Ureter (tissue), 1 donor: Measurements from ENCODE around the gene CACNA1F. TPM values are rescaled to one million over a fixed set of nuclear protein-coding genes. Genes with fewer than 3 reads are reported as not detected.

Experiments
- DNase-seq: peaks from one replicate; pipeline ENCODE4 v3.0.0-alpha.2; 2020; ENCODE audit warnings: low spot score
- total RNA-seq: library from RNA; stranded (reverse); gene quantifications from one replicate; pipeline ENCODE4 v1.2.4, GENCODE V29; 2023
- donor health status: DM: yes; HTN: yes; CAD: no.

CACNA1F gene
- 0.49 TPM for total RNA-seq

DNA sequence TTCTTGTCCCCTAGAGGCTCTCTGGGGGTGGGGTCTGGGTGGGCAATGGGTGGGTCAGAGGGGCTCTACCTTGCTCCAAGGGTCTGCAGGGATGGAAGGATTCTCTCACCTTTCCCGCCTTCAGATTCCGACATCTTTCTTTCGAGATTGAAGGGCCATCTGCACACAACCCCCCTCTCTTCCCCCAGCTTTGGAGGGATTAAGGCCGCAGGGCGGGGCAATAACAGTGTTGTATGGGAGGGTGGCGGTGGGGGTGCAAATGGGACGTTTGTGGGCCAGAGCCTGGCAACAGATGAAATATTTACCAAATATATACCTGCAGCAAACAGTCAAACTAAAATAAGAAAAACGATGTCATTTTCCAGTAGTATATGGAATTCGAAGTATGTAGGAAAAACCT is at the start of gene CACNA1F:
TSS of gene CACNA1F (minus strand) at position 165 of the 400 bp plus-strand sequence. CDS start at position 134, 31 bp downstream.
- DNase-seq = no peak

DNA sequence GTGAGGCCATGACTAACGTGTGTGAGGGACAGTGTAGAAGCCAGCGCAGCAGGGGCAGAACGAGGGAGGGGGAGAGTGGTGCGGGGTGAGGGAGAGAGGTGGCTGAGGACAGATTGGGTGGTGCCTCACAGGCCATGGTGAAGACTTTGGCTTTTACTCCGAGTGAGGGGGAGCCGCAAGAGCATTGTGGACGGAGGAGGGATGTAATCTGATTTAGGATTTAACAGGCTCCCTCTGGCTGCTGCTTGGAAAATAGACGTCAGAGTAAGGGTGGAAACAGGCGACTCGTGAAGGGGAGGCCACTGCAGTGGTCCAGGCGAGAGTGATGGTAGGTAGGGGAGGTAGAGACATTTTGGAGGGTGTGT is 49.5 kb upstream of the CACNA1F start:
- no peak for DNase-seq

DNA sequence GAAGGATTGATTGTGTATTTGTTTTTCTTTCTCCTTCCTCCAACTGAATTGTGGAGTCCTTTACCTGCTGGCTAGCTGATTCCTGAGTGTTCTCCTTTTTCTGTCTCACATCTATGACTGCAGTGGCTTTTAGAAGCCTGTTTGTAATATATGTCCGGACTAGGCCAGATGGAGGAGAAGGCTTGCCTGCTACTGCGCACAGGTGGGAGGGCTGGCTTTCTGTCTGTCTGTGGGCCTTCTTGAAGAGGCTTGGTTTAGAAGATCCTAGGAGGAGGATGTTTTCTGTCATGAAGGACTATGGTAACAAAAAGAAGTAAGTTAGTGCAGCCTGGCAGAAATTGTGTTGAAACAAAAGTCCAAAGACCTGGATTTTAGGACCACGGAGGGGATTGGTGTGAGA is 44.9 kb upstream of the CACNA1F start:
- no peak for DNase-seq

DNA sequence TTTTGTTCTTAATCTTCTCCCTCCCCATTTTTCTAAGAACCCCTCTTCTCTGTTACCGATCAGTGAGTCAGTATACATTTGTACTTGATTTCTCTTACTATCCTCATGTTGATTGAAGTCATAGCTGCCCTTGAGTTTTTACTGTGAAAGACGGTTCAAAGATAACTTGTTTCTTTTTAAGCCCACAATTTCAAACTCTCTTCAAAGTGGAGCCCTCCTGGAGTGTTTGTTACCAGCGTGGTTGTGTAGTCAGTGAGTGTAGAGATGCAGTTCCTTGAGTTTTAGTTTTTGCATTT is 44.3 kb upstream of the CACNA1F start:
- DNase-seq = no peak

DNA sequence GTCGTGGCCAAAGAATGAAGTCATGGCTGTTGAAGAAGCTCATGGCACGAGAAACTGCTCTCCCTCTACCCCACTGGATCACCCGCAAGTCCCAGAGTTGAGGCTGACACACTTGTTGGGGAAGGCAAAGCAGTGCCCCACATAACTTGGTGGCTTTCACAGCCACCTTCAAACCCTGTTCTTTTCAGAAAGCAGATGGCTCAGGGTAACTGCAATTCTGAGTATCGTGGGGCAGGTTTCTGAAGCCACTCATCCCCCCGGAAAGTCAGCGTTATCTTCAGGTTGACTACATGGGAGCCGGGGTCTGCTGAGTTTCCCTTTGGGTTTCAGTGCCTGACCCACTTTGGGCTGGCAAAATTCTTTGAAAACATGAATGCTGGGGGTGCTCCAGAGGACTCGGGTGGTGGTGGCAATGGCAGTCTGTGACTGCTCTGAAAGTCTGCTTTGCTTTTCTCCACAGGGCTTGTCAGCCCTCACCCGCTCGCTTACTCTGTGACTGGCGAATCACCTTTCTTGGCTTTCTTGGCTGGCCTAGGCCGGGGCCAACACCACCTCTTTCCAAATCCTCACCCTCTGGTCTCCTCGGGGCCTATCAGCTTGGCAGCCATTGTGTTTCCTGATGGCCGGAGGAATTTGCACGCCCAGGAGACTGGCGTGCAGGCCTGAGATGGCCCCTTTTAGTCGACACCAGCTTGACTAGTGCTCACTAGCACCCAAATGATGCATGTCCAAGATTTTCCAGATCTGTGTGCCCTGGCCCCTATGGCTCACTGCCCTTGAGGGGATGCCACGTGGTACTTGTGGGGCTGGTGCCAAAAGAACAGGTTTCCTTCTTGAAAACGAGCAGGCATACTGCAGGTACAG is 43.8 kb upstream of the CACNA1F start:
- DNase-seq = no peak

DNA sequence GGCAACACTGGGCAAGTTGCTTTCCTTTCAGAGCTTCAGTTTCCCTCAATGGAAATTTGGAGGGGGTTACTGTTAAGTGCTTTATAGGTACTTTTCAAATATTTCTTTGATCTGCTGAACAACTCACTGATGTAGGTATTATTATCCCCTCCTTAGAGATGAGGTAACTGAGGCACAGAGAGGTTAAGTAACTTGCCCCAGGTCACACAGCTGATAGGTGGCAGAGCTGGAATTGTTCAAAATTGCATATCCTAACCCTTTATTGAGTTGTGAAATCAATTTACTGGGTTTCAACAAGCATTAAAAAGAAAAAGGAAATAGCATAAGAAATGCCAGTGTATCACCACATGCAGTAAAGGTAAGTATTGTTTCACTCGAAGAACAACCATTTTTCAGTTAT is 43.1 kb upstream of the CACNA1F start:
- no peak for DNase-seq

DNA sequence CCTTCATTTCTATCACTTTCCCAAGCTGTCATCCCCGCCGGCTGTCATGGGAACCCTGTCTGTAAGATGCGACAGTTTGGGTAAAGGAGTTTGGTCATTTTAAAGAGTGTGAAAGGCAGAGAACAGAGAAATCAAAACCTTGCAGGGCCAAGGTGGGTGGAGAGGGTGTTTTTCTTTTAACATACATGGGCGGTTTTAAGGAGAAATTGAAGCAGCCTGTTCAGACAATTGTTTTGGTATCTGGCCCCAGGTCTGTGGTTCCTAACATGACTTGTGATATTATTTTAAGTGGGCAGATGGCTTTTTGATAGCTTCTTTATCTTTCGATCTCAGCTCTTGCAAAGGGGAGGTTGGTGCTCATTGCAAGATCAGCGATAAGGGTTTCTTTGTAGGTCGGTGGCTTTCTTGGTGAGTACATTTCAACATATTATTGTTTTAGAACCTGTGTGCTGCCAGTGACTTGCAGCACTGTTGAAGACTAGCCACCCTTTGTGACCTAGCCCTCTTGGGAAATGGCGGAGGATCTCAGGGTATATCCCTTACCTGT is 40.1 kb upstream of the CACNA1F start:
- DNase-seq = no peak

DNA sequence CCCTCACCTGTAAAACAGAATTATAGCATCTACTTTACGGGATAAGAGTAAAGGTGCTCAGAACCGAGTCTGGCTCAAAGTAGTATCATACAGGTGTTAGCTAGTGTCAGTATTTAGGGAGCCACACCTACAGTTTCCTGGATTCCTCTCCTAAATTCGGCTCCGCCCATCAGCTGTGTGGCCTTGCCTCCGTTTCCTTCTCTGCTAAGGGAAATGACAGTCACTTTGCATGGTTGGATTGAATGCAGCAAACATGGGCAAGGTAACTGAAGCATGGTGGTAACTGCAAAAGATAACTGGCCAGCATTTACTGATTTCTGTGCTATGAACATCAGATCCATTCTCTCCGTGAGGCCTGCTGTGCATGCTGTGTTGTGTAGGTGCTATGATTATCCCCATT is 39.3 kb upstream of the CACNA1F start:
- DNase-seq = no peak

DNA sequence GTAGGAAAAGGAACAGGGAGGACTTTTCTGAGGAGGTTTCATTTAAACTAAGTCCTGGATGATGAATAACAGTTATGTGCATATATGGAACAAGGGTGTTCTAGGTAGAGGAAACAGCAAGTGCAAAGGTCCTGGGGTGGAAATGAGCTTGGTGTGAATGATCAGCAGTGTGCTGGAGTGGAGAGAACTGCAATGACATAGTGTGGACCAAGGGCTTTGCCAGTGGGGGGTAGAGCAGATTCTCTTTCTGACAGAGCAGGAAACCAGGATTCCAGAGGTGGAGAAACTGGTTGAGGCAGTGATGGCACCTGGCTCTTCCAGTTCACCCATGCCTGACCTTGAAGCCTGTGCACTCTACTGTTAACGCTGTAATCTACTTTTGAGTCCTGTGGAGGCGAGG is 38.2 kb upstream of the CACNA1F start:
- DNase-seq = no peak

DNA sequence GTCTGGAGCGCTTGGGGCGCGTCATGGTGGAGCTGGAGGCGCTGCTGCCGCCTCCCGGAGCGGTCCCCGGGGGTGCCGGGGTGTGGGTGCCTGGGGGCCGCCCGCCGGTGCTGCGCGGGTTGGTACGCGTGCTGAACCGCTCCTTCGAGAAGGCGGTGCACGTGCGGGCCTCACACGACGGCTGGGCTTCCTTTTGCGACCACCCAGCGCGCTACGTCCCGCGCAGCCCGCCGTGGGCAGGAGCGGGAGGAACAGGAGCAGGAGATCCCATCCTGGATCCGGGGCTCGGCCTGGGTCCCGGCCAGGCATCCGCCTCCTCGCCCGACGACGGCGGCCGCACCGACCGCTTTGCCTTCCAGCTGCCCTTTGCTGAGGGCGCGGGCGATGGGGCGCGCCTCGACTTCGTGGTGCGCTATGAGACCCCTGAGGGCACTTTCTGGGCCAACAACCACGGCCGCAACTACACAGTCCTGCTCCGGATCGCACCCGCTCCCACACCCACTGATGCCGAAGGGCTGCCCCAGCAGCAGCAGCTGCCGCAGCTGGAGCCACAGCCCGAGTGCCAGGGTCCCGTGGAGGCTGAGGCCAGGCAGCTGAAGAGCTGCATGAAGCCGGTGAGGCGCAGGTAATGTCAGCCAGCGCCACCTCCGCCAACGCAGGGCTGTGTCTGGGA is 37.2 kb upstream of the CACNA1F start:
- DNase-seq = no peak

DNA sequence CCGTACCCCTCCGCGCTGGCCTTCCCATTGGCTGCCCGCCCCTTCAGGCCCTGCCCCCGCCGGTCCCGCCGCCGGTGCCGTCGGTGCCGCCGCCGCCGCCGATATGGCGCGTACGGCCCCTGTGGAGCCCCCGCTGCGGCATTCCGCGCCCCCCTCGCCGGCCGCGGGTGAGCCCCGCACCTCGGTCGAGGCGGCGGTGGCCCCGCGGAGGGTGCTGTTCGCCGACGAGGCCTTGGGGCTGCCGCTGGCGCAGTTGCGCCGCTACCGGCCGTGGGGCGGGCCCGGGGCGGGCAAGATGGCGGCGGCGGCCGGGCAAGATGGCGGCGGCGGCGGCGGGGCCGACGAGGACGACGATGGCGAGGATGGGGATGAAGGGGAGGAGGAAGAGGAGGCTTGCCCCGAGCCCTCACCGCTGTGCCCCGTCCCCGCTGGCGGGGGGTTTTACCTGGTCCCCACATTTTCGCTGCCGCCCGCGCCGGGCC is 36.7 kb upstream of the CACNA1F start, which contains the start of gene PPP1R3F:
TSS of gene PPP1R3F (plus strand) at position 27 of the 482 bp plus-strand sequence. CDS start at position 104, 77 bp downstream.
- DNase-seq = no peak

DNA sequence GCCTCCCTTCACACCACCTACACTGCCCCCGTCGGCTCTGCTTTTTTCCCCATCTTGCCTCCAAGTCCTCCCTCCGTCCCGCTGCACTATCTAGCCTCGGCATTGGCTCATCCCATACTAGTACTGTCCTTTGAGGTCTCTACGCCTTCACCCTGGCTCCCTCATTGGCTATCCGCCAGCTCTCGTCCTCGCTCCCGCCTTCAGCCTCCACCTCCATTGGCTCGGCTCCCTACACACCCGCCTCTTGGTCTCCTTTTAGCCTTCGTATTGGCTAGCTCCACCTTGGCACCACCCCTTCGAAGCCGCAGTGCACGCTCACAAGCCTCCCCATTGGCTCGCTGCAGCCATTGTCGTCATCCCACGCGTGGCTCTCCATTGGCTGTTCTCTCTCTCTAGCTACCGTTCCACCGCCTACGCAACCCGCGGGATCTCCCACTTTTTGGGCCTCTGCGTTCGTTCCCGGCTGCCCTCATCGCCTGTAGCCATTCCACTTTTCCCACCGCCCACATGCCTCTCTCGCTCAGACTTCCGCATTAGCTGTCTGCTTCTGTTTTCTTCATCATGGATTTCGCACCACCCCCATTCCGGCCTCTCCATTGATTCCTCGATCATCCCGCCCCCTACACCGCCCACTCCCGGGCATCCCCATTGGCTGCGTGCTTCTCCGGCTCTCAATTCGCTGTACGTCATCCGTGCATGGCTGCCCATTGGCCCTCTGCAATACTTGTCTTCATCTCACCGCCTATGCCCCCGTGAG is 36.0 kb upstream of the CACNA1F start:
- DNase-seq = peak; percentile 98

DNA sequence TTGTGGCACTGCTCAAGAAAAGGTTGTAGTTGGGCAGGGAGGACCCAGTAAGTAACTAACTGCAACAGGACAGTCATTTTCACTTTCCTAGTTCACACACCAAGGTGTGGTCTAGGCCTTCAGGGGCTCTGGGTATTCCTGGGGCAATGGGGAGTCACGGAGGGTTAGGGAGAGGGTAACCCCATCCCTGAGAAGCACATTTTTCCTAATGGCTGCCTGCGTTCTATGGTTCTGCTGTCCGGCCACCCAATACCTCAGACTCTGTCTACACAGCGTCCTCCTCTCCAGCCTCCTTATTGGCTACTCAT is 35.5 kb upstream of the CACNA1F start:
- DNase-seq = no peak

DNA sequence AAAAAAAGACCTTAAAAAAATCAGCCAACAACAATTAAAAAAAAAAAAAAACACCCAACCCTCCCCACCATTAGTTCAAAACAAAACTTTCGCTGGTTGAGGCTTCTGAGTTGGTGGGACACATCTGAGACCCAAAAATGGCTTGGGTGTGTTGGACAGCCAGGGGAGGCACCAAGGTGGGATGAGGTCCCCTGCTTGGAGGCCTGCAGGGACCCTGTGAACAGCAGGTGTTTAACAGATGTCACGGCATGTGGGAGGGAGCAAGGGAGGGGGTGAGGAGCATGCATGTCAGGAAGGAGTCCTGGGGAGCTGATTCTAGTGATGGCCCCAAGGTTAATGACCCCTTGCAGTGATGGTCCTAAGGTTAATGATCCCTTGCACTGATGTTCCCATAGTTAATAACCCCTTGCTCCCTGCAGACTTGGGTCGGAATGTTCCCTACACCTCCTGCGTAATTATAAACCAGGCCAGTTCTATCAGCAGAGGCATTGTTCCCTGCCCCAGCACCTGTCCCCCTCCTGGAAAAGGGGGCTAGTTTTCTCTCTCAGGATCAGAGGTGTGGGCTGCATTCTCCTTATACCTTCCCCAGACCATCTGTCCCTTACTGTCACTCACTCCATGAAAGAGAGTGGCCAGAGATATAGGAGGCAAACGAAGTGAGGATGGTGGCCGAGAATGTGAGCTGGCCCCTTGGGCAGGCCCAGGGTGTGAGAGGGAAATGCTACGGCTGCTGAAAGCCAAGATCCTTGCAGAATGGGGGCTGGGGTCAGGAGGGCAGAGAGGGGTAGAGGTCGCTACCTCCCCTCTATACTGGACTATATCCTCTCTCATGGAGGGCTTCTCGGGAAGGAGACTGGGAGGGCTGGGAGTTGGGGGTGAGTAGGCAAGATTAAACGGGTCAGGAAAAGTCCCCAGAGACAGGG is 33.6 kb upstream of the CACNA1F start:
- no peak for DNase-seq

DNA sequence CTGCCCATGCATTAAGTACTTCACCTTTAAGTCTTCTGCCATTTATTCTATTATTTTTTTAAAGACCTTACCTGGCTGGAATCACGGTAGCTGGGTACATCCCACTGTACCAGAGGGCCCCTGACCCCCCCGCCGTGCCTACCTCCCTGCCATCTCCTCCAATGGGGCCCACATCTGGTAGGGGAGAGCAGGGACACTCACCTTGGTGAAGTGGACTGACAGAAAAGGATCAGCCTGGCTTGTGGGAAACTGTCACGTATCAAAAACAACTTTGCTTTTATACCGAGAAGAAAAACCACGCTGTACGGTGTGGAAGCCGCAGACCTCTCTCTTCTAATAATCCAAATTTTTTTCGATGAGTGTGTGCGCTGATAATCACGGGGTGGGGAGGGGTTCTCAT is 31.3 kb upstream of the CACNA1F start, which contains the start of gene FOXP3:
TSS of gene FOXP3 (minus strand) at position 251 of the 400 bp plus-strand sequence. CDS start 6,205 bp downstream, outside the sequence.
- DNase-seq = no peak

DNA sequence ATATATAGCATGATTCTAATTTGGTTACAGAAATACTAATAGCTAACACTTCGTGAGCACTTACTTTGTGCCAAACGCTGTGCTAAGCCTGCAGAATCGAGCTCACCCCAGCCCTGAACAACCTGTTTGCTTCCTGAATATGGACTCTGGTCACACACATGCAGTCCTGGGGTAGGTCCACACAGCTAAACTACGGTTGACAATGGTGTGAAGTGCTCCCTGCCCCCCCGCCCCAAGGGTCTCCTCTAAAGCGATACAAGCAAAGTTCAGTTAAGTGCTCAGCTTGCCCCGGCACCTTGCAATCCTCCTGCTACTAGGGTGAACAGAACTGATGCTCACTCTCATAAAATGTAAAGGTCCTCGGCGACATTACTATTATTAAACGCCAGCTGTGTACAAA is 30.5 kb upstream of the CACNA1F start:
- DNase-seq = no peak

DNA sequence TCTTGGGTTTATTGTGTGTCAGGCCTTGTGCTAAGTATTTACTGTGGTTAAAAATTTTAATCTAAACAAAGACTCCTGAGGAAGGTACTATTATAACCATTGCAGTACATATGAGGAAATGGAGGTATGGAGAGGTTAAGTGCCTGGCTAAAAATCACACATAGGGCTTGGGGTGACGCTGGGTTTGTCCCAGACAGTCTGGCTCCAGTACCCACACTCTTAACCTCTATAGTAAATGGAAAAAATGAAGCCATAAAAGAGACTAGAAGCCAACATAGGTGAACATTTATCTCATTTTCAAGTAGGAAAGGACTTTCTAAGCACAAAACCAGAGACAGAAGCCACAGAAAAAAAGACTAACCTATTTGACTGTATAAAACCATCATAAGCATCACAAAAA is 29.5 kb upstream of the CACNA1F start:
- no peak for DNase-seq

DNA sequence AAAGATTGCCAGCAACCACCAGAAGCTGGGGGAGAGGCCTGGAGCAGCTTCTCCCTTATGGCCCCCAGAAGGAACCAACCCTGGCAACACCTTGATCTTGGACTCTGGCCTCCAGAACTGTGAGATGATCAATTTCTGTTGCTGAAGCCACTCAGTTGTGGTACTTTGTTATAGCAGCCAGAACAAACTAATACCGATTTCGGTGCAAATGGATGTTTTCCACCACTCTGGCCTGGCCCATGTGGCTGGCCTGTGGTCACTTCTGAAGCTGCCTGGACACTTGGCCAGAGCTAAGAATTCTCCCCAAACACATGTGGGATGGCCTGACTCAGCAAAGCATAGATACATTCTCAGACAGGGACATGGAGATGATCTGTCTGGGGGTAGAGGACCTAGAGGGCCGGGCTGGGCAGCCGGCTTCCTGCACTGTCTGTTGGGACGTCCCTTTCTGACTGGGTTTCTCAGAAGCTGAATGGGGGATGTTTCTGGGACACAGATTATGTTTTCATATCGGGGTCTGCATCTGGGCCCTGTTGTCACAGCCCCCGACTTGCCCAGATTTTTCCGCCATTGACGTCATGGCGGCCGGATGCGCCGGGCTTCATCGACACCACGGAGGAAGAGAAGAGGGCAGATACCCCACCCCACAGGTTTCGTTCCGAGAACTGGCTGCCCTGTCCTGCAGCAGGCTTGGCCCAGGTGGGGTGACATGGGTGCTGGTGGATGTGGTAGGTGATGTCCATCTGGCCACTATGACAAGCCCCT is 27.3 kb upstream of the CACNA1F start:
- DNase-seq = no peak

DNA sequence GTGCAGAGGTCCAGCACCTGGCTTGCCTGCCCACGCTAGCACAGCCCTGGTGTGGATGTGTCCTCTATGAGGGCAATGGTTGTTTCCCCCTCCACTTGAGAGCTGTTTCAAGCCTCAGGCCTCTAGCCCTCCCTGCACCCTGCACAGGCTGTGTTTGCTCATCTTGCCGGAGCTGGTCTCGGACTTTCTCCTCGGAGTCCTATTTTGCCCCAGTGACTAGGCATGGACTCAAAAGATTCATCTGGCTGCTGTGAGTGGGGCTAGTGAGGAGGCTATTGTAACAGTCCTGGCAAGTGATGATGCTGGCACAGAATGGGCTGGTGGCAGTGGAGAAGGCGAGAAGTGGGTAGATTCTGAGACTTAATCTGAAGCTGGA is 25.6 kb upstream of the CACNA1F start:
- DNase-seq = no peak
